ENCODE results near the gene NANOGP8. TPM values are rescaled to one million over a fixed set of nuclear protein-coding genes. Genes with fewer than 3 reads are reported as not detected.

Gene NANOGP8
- total and polyA plus RNA-seq, 4 donors = 0.17 TPM; not detected in 3

DNA sequence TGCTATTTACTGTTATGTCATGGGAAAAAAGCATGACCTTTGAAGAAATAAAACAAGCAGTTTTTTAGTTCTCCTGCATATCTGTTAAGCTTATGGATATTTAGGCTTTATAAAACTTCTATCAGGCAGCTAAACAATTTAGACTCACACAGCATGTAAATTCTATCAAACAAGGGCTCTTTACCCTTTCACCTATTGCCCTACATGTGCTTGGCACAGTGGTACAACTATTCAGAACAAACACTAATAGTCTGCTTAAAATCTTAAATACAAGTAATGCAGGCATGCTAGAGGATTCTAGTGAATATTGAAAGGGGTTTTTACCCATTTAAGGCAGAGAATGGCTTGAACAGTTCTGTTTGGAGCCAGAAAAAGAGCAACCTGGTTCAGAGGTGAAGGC, 23.4 kb upstream of the NANOGP8 start:
- Histone ChIP-seq H3K36me3 (ENCODE audit: control insufficient read depth in 4 of 4, insufficient read depth in 3 of 4, low read depth in 1 of 4, low read length in 3 of 4) (no peaks in the 10 kb centered on the region), H3K27me3 (ENCODE audit: control insufficient read depth in 4 of 4, insufficient read depth in 4 of 4, low read length in 3 of 4) (no peaks in the 10 kb centered on the region), H3K9ac (ENCODE audit: low read depth in 1 of 2, low read length in 2 of 2) (no peak overlapping the region), H3K9me3 (ENCODE audit: control insufficient read depth in 4 of 4, low read length in 3 of 4) (no peaks in the 10 kb centered on the region), H3K4me3 (ENCODE audit: low read depth in 1 of 3, low read length in 3 of 3) (no peak overlapping the region), H3K4me1 (ENCODE audit: control insufficient read depth in 4 of 4, insufficient read depth in 4 of 4, low read length in 3 of 4) (peaks cover 1 to 17% (median 8%) of the 10 kb centered on the region in 4 donors), H3K27ac (ENCODE audit: low read depth in 1 of 2, low read length in 2 of 2) (no peak overlapping the region)
- DNase-seq (ENCODE audit: low spot score) = no peak
- peak; percentile 78 for TF ChIP-seq SP1 (IDR thresholded peaks at IDR 0.05)
- TF ChIP-seq HNF4A (conservative IDR thresholded peaks at IDR 0.05) = peak; percentile 55 to 60
- TF ChIP-seq HNF4G (IDR thresholded peaks at IDR 0.05) = no peak
- TF ChIP-seq JUND (IDR thresholded peaks at IDR 0.05) = peak in 1 of 2 donors; percentile 22
- TF ChIP-seq, protein P1, sequence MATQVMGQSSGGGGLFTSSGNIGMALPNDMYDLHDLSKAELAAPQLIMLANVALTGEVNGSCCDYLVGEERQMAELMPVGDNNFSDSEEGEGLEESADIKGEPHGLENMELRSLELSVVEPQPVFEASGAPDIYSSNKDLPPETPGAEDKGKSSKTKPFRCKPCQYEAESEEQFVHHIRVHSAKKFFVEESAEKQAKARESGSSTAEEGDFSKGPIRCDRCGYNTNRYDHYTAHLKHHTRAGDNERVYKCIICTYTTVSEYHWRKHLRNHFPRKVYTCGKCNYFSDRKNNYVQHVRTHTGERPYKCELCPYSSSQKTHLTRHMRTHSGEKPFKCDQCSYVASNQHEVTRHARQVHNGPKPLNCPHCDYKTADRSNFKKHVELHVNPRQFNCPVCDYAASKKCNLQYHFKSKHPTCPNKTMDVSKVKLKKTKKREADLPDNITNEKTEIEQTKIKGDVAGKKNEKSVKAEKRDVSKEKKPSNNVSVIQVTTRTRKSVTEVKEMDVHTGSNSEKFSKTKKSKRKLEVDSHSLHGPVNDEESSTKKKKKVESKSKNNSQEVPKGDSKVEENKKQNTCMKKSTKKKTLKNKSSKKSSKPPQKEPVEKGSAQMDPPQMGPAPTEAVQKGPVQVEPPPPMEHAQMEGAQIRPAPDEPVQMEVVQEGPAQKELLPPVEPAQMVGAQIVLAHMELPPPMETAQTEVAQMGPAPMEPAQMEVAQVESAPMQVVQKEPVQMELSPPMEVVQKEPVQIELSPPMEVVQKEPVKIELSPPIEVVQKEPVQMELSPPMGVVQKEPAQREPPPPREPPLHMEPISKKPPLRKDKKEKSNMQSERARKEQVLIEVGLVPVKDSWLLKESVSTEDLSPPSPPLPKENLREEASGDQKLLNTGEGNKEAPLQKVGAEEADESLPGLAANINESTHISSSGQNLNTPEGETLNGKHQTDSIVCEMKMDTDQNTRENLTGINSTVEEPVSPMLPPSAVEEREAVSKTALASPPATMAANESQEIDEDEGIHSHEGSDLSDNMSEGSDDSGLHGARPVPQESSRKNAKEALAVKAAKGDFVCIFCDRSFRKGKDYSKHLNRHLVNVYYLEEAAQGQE (IDR thresholded peaks at IDR 0.05) = no peak
- TF ChIP-seq RXRA (IDR thresholded peaks at IDR 0.05) = peak; percentile 77 to 85
- no peak for TF ChIP-seq FOXA1 (IDR thresholded peaks at IDR 0.05)
- TF ChIP-seq, protein P2, sequence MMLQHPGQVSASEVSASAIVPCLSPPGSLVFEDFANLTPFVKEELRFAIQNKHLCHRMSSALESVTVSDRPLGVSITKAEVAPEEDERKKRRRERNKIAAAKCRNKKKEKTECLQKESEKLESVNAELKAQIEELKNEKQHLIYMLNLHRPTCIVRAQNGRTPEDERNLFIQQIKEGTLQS (IDR thresholded peaks at IDR 0.05) = no peak
- TF ChIP-seq, protein P3, sequence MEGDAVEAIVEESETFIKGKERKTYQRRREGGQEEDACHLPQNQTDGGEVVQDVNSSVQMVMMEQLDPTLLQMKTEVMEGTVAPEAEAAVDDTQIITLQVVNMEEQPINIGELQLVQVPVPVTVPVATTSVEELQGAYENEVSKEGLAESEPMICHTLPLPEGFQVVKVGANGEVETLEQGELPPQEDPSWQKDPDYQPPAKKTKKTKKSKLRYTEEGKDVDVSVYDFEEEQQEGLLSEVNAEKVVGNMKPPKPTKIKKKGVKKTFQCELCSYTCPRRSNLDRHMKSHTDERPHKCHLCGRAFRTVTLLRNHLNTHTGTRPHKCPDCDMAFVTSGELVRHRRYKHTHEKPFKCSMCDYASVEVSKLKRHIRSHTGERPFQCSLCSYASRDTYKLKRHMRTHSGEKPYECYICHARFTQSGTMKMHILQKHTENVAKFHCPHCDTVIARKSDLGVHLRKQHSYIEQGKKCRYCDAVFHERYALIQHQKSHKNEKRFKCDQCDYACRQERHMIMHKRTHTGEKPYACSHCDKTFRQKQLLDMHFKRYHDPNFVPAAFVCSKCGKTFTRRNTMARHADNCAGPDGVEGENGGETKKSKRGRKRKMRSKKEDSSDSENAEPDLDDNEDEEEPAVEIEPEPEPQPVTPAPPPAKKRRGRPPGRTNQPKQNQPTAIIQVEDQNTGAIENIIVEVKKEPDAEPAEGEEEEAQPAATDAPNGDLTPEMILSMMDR (IDR thresholded peaks at IDR 0.05; ENCODE audit: low read depth, low read length, missing input control) = no peak
- no peak for TF ChIP-seq EGR1 (IDR thresholded peaks at IDR 0.05; ENCODE audit: low read depth in 2 of 2)
- TF ChIP-seq MAX (IDR thresholded peaks at IDR 0.05) = peak; percentile 46
- no peak for TF ChIP-seq ZBTB33 (IDR thresholded peaks at IDR 0.05)
- no peak for TF ChIP-seq GABPA (IDR thresholded peaks at IDR 0.05 in 1 of 2, conservative IDR thresholded peaks at IDR 0.05 in 1 of 2)
- TF ChIP-seq FOXA2 (IDR thresholded peaks at IDR 0.05) = no peak
- peak in 1 of 2 donors; percentile 23 for TF ChIP-seq RAD21 (IDR thresholded peaks at IDR 0.05)
- TF ChIP-seq YY1 (IDR thresholded peaks at IDR 0.05) = peak; percentile 34
- no peak for TF ChIP-seq TAF1 (conservative IDR thresholded peaks at IDR 0.05)
- TF ChIP-seq NR2F2 (IDR thresholded peaks at IDR 0.05) = no peak
